Small intestine (tissue), 7 donors: ENCODE data around the gene ZNG1F. TPM values are rescaled to one million over a fixed set of nuclear protein-coding genes. Genes with fewer than 3 reads are reported as not detected.
"Not testable (repeated sequence)": the region's sequence is repeated elsewhere in the genome, so short reads cannot be mapped to it uniquely, and the experiment has no call there.

Source experiments
- DNase-seq, 2 donors: peaks; one replicate each; pipeline versions ENCODE4 v3.0.0 to v3.0.0-alpha.2; 2013
- FAIRE-seq: peaks from 2 replicates; lab custom pipeline; 2012; peaks lifted over from hg19 to GRCh38; lab: Jason Lieb, UNC
- H3K27ac ChIP-seq, 3 donors: one replicate each; pipeline ENCODE4 v1.5.1; 2013; ENCODE audit warnings: low read length in 2 of 3, mild to moderate bottlenecking in 2 of 3, control low read depth in 1 of 3, inconsistent platforms in 1 of 3, low read depth in 1 of 3, moderate library complexity in 1 of 3
- H3K27me3 ChIP-seq, 3 donors: one replicate each; pipeline ENCODE4 v1.6.1; 2013; ENCODE audit warnings: low read length in 3 of 3, inconsistent platforms in 1 of 3; ENCODE audit not compliant: control insufficient read depth in 3 of 3, insufficient read depth in 3 of 3
- H3K36me3 ChIP-seq, 3 donors: one replicate each; pipeline ENCODE4 v1.6.1; 2013; ENCODE audit warnings: low read length in 3 of 3, inconsistent platforms in 1 of 3, low read depth in 1 of 3, mild to moderate bottlenecking in 1 of 3, moderate library complexity in 1 of 3; ENCODE audit not compliant: control insufficient read depth in 3 of 3, insufficient read depth in 2 of 3
- H3K4me1 ChIP-seq, 3 donors: one replicate each; pipeline ENCODE4 v1.6.1; 2013; ENCODE audit warnings: low read length in 2 of 3, inconsistent platforms in 1 of 3, low read depth in 1 of 3, mild to moderate bottlenecking in 1 of 3, moderate library complexity in 1 of 3; ENCODE audit not compliant: control insufficient read depth in 3 of 3, insufficient read depth in 2 of 3
- H3K4me3 ChIP-seq, 3 donors: one replicate each; pipeline ENCODE4 v1.5.1; 2013; ENCODE audit warnings: low read length in 3 of 3, control low read depth in 1 of 3, inconsistent platforms in 1 of 3, low read depth in 1 of 3, mild to moderate bottlenecking in 1 of 3, moderate library complexity in 1 of 3
- H3K9me3 ChIP-seq, 2 donors: one replicate each; pipeline ENCODE4 v1.6.1; 2013; ENCODE audit warnings: low read depth in 1 of 2, low read length in 1 of 2; ENCODE audit not compliant: control insufficient read depth in 2 of 2, insufficient read depth in 1 of 2
- WGBS, 3 donors: extraction: QIAGEN DNeasy Blood & Tissue Kit; methylation state at CpG; one replicate each; pipeline ENCODE4 v1.1.7; 2013; 5-methylcytosine and 5-hydroxymethylcytosine counted together
- polyA plus RNA-seq, 4 donors: library from polyadenylated mRNA; stranded (reverse) in 3 of 4; unstranded in 1 of 4; fragments of 200-250 nt in 3 of 4; fragments of 120-200 nt in 1 of 4; gene quantifications; one replicate each; pipeline versions ENCODE4 v1.2.1 to v1.2.3, GENCODE V29; 2013
- donor health status: healthy with polysubstance abuse.
- donor health status: control.
- donor health status: control.
- donor health status: Bipolar disorder and iron deficiency.
- donor health status: healthy.

The ZNG1F gene
- polyA plus RNA-seq, 4 donors = 12.3 to 42.0 (median 25.6) TPM

DNA sequence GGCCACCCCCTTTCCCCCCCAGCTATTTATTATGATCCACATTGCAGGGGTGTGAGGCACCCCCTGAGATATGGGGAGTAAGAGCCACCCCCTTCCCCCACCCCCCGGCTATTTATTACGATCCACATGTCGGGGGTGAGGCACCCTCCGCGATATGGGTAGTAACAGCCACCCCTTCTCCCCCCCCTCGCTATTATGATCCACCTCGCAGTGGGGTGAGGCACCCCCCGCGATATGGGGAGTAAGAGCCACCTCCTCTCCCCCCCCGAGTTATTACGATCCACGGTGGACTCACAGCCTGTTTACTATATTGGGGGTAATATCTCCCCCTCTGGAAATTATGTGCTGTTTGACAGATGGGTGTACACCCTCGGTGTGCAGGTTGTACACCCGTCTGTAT lies 75.8 kb downstream of the ZNG1F start:
- H3K27me3 ChIP-seq, H3K4me1 ChIP-seq, DNase-seq, H3K27ac ChIP-seq, H3K36me3 ChIP-seq, H3K4me3 ChIP-seq, H3K9me3 ChIP-seq, FAIRE-seq: not testable (repeated sequence)
- WGBS, 3 donors = 59 to 89% (median 68%) methylated on average over 4 to 9 of the region's 14 CpGs

GRCh38 chr9:41111414-41111813 lies 77.7 kb downstream of the ZNG1F start:
- not testable (repeated sequence) for FAIRE-seq, H3K4me1 ChIP-seq
- WGBS, 3 donors = 81 to 82% (median 82%) methylated on average over 11 of the region's 12 CpGs

GRCh38 chr9:41110913-41111312 lies 78.2 kb downstream of the ZNG1F start:
- not testable (repeated sequence) for H3K9me3 ChIP-seq, H3K4me3 ChIP-seq, FAIRE-seq, H3K27me3 ChIP-seq, H3K4me1 ChIP-seq, DNase-seq, H3K27ac ChIP-seq, H3K36me3 ChIP-seq
- 41 to 59% (median 50%) methylated on average over 7 to 9 of the region's 10 CpGs for WGBS, 3 donors

More at GRCh38 chr9:41111414-41111813, 77.7 kb downstream of the ZNG1F start:
- not testable (repeated sequence) for H3K27me3 ChIP-seq, H3K27ac ChIP-seq, DNase-seq, H3K36me3 ChIP-seq, H3K4me3 ChIP-seq, H3K9me3 ChIP-seq

DNA sequence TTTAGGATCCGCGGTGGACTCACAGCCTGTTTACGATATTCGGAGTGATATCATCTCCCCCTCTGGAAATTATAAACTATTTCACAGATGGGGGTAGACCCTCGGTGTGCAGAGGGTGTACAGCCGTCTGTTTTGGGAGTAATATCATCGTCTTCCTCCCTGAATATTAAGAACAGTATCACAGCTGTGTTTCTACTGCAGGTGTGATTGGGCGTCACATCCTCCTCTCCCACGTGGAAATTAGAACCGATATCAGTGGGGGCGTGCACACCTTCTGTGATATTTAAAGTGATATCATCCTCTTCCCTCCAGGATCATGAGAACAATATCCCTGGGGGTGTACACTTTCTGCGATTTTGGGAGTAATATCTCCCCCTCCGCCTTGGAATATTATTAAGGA lies 79.9 kb downstream of the ZNG1F start:
- WGBS, 3 donors = 20 to 23% (median 22%) methylated on average over 4 of the region's 13 CpGs
- not testable (repeated sequence) for FAIRE-seq, H3K4me1 ChIP-seq, H3K27ac ChIP-seq, H3K36me3 ChIP-seq, DNase-seq, H3K27me3 ChIP-seq, H3K4me3 ChIP-seq, H3K9me3 ChIP-seq

GRCh38 chr9:41108816-41109215 lies 80.3 kb downstream of the ZNG1F start:
- H3K27ac ChIP-seq, H3K9me3 ChIP-seq, H3K4me1 ChIP-seq, H3K27me3 ChIP-seq, H3K4me3 ChIP-seq, DNase-seq, H3K36me3 ChIP-seq, FAIRE-seq: not testable (repeated sequence)
- WGBS, 3 donors = 17 to 44% (median 21%) methylated on average over 3 to 19 of the region's 22 CpGs

- FAIRE-seq, H3K9me3 ChIP-seq, H3K36me3 ChIP-seq, H3K4me1 ChIP-seq, H3K27ac ChIP-seq, DNase-seq, H3K4me3 ChIP-seq, H3K27me3 ChIP-seq: not testable (repeated sequence)
- 23 to 32% (median 32%) methylated on average over 12 to 25 of the region's 34 CpGs for WGBS, 3 donors
Measured at GRCh38 chr9:41106472-41107116, 82.5 kb downstream of the ZNG1F start.

GRCh38 chr9:41105557-41106253 lies 83.4 kb downstream of the ZNG1F start:
- not testable (repeated sequence) for H3K27ac ChIP-seq, FAIRE-seq, H3K4me1 ChIP-seq, DNase-seq, H3K27me3 ChIP-seq, H3K9me3 ChIP-seq, H3K36me3 ChIP-seq, H3K4me3 ChIP-seq
- WGBS, 3 donors = 50 to 60% (median 50%) methylated on average over 8 of the region's 13 CpGs

DNA sequence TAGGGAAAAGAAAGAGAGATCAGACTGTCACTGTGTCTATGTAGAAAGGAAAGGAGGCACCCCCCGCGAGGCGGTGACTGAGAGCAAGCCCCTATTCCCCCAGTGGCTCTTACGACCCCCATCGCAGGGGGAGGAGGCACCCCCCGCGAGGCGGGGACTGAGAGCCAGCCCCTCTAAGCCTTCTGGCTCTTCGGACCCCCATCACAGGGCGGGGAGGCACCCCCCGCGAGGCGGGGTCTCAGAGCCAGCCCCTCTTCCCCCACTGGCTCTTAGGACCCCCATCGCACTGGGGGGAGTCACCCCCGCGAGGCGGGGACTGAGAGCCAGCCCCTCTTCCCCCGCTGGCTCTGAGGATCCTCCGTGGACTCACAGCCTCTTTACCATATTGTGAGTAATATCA lies 84.6 kb downstream of the ZNG1F start:
- 24 to 59% (median 32%) methylated on average over 6 to 11 of the region's 19 CpGs for WGBS, 3 donors
- not testable (repeated sequence) for DNase-seq, FAIRE-seq

More for the DNA sequence above, 84.6 kb downstream of the ZNG1F start:
- not testable (repeated sequence) for H3K27me3 ChIP-seq, H3K4me3 ChIP-seq, H3K9me3 ChIP-seq, H3K4me1 ChIP-seq, H3K36me3 ChIP-seq, H3K27ac ChIP-seq
